CD14-positive monocyte (primary cell): ENCODE data around the gene BAAT. TPM values are rescaled to one million over a fixed set of nuclear protein-coding genes. Genes with fewer than 3 reads are reported as not detected.

Experiments used
- DNase-seq, 3 donors: peaks; one replicate each; pipeline ENCODE4 v3.0.0-alpha.2; 2011 to 2022
- H2AFZ ChIP-seq: 2 replicates; pipeline ENCODE4 v1.6.0; 2012; ENCODE audit warnings: mild to moderate bottlenecking, low read depth, low read length, inconsistent platforms; ENCODE audit not compliant: insufficient read depth, poor library complexity, severe bottlenecking
- H3K27ac ChIP-seq, 2 donors: 1 replicate in 1 of 2; 2 replicates in 1 of 2; pipeline ENCODE4 v1.5.1; 2012 to 2013; ENCODE audit warnings: low read length in 2 of 2, control low read depth in 1 of 2, inconsistent platforms in 1 of 2, low read depth in 1 of 2, mild to moderate bottlenecking in 1 of 2
- H3K27me3 ChIP-seq, 2 donors: one replicate each; pipeline versions ENCODE4 v1.6.0 to v1.6.1; 2011 to 2013; ENCODE audit warnings: low read length in 2 of 2; ENCODE audit not compliant: control insufficient read depth in 2 of 2, insufficient read depth in 2 of 2
- H3K36me3 ChIP-seq, 2 donors: replicated peaks in 1 of 2; 1 replicate in 1 of 2; 2 replicates in 1 of 2; pipeline versions ENCODE4 v1.5.1 to v1.6.1; 2012 to 2013; ENCODE audit warnings: low read length in 2 of 2, control low read depth in 1 of 2, inconsistent platforms in 1 of 2, mild to moderate bottlenecking in 1 of 2; ENCODE audit not compliant: insufficient read depth in 2 of 2, control insufficient read depth in 1 of 2
- H3K4me1 ChIP-seq, 2 donors: 1 replicate in 1 of 2; 2 replicates in 1 of 2; pipeline versions ENCODE4 v1.5.1 to v1.6.1; 2012 to 2013; ENCODE audit warnings: low read length in 2 of 2, control low read depth in 1 of 2, inconsistent platforms in 1 of 2, mild to moderate bottlenecking in 1 of 2, moderate library complexity in 1 of 2; ENCODE audit not compliant: insufficient read depth in 2 of 2, control insufficient read depth in 1 of 2
- H3K4me2 ChIP-seq: replicated peaks from 2 replicates; pipeline ENCODE3; 2012; ENCODE audit warnings: low read length, moderate library complexity, mild to moderate bottlenecking; ENCODE audit not compliant: poor library complexity, severe bottlenecking; ENCODE audit errors: extremely low read depth
- H3K4me3 ChIP-seq, 3 experiments: fragments of 200-600 bp in 1 of 3; sonication (generic) in 1 of 3; replicated peaks in 1 of 3; 1 replicate in 2 of 3; 2 replicates in 1 of 3; pipeline ENCODE4 v1.5.1; 2011 to 2013; ENCODE audit warnings: low read length in 3 of 3, mild to moderate bottlenecking in 3 of 3, control low read depth in 2 of 3, low read depth in 2 of 3, inconsistent platforms in 1 of 3, moderate library complexity in 1 of 3
- H3K79me2 ChIP-seq: 2 replicates; pipeline ENCODE4 v1.6.0; 2012; ENCODE audit warnings: mild to moderate bottlenecking, control low read depth, inconsistent platforms, low read length, moderate library complexity; ENCODE audit not compliant: insufficient read depth
- H3K9ac ChIP-seq: 2 replicates; pipeline ENCODE4 v1.6.0; 2017; ENCODE audit warnings: low read length, mild to moderate bottlenecking; ENCODE audit not compliant: insufficient read depth, poor library complexity, severe bottlenecking
- H3K9me3 ChIP-seq, 2 donors: replicated peaks in 1 of 2; 1 replicate in 1 of 2; 2 replicates in 1 of 2; pipeline versions ENCODE4 v1.5.1 to v1.6.1; 2012 to 2013; ENCODE audit warnings: low read length in 2 of 2, control low read depth in 1 of 2; ENCODE audit not compliant: control insufficient read depth in 1 of 2, insufficient read depth in 1 of 2
- H4K20me1 ChIP-seq: 2 replicates; pipeline ENCODE4 v1.6.0; 2012; ENCODE audit warnings: mild to moderate bottlenecking, low read length, control low read depth, moderate library complexity; ENCODE audit not compliant: insufficient read depth
- H3K27ac Mint-ChIP-seq, 7 donors: one replicate each; pipeline ENCODE4 v1.8.0; 2020; ENCODE audit warnings: mild to moderate bottlenecking in 7 of 7, mixed read lengths in 7 of 7, moderate library complexity in 6 of 7, inconsistent platforms in 2 of 7
- H3K27me3 Mint-ChIP-seq, 3 donors: one replicate each; pipeline ENCODE4 v1.8.0; 2021 to 2022; ENCODE audit warnings: low read depth in 3 of 3, mild to moderate bottlenecking in 3 of 3, mixed read lengths in 3 of 3, moderate library complexity in 3 of 3, inconsistent platforms in 1 of 3
- H3K36me3 Mint-ChIP-seq, 2 donors: one replicate each; pipeline ENCODE4 v1.8.0; 2020; ENCODE audit warnings: mixed read lengths in 2 of 2, inconsistent platforms in 1 of 2, mild to moderate bottlenecking in 1 of 2
- H3K4me1 Mint-ChIP-seq: one replicate; pipeline ENCODE4 v1.8.0; 2020; ENCODE audit warnings: mild to moderate bottlenecking, mixed read lengths
- H3K4me3 Mint-ChIP-seq, 2 donors: one replicate each; pipeline ENCODE4 v1.8.0; 2020; ENCODE audit warnings: mild to moderate bottlenecking in 2 of 2, mixed read lengths in 2 of 2, moderate library complexity in 1 of 2
- H3K9me3 Mint-ChIP-seq, 7 donors: one replicate each; pipeline ENCODE4 v1.8.0; 2020 to 2022; ENCODE audit warnings: mixed read lengths in 7 of 7, mild to moderate bottlenecking in 6 of 7, moderate library complexity in 6 of 7, inconsistent platforms in 2 of 7
- CTCF ChIP-seq: fragments of 200-600 bp; IDR thresholded peaks from one replicate; pipeline ENCODE4 v1.8.0; 2022; ENCODE audit warnings: antibody characterized with exemption, mild to moderate bottlenecking
- WGBS: methylation state at CpG from one replicate; pipeline ENCODE4 v1.1.5; 2013; ENCODE audit warnings: missing lambda C conversion rate; ENCODE audit not compliant: insufficient coverage; 5-methylcytosine and 5-hydroxymethylcytosine counted together
- intact Hi-C, 2 donors: fragments of 100-400 bp; cut with micrococcal nuclease; formaldehyde crosslinking; loops; one replicate each; pipeline versions ENCODE4 v1.15.0 to v1.15.1; 2023
- polyA plus RNA-seq, 3 donors: library from polyadenylated mRNA; depleted of rRNA in 1 of 3; unstranded in 2 of 3; stranded (reverse) in 1 of 3; fragments of 300-500 nt in 2 of 3; fragments of >200 nt in 1 of 3; fragmentation: Illumina TruSeq in 2 of 3; gene quantifications; 1 replicate in 2 of 3; 2 replicates in 1 of 3; pipeline ENCODE4 v1.2.3, GENCODE V29; 2012 to 2021

The BAAT gene
- polyA plus RNA-seq, 3 donors = not detected

GRCh38 chr9:101388507-101388993 is 3.7 kb upstream of the BAAT start:
- no peaks in the 10 kb centered on the region for H3K27me3 ChIP-seq
- no peaks in the 10 kb centered on the region for H3K4me1 ChIP-seq
- H3K79me2 ChIP-seq = peaks cover 28% of the 10 kb centered on the region
- no peak overlapping the region for H3K27ac ChIP-seq
- Mint-ChIP-seq H3K36me3 (peaks cover 28 to 45% of the 10 kb centered on the region in 2 donors), H3K27ac (no peak overlapping the region), H3K27me3 (peaks cover 0 to 3% (median 0%) of the 10 kb centered on the region in 3 donors), H3K4me3 (no peak overlapping the region), H3K9me3 (peaks cover 11 to 25% (median 16%) of the 10 kb centered on the region in 7 donors), H3K4me1 (peaks cover 2% of the 10 kb centered on the region)
- intact Hi-C loops = no loop called here
- H3K4me2 ChIP-seq = no peak overlapping the region
- no peak overlapping the region for H2AFZ ChIP-seq
- no peak overlapping the region for H3K9ac ChIP-seq
- H3K9me3 ChIP-seq = peaks cover 12 to 15% of the 10 kb centered on the region in 2 donors
- TF ChIP-seq CTCF = no peak
- H4K20me1 ChIP-seq = peaks cover 7% of the 10 kb centered on the region
- peaks cover 21 to 46% of the 10 kb centered on the region in 2 donors for H3K36me3 ChIP-seq
- WGBS = 57% methylated on average over 1 of the region's 2 CpGs
- H3K4me3 ChIP-seq = no peak overlapping the region
- DNase-seq = no peak

- intact Hi-C loops = no loop called here
- Histone ChIP-seq H3K4me2 (no peak overlapping the region), H3K36me3 (peaks cover 21 to 46% of the 10 kb centered on the region in 2 donors), H3K9ac (no peak overlapping the region), H3K27ac (no peak overlapping the region), H3K79me2 (peaks cover 22% of the 10 kb centered on the region), H3K4me1 (no peaks in the 10 kb centered on the region), H3K27me3 (no peaks in the 10 kb centered on the region), H2AFZ (no peak overlapping the region), H3K9me3 (peaks cover 12 to 15% of the 10 kb centered on the region in 2 donors), H4K20me1 (peaks cover 7% of the 10 kb centered on the region), H3K4me3 (no peak overlapping the region)
- Mint-ChIP-seq H3K4me3 (no peak overlapping the region), H3K4me1 (peaks cover 2% of the 10 kb centered on the region), H3K36me3 (peaks cover 26 to 43% of the 10 kb centered on the region in 2 donors), H3K27me3 (peaks cover 0 to 3% (median 0%) of the 10 kb centered on the region in 3 donors), H3K27ac (no peak overlapping the region), H3K9me3 (peaks cover 11 to 20% (median 14%) of the 10 kb centered on the region in 7 donors)
- 20% methylated on average over 3 of the region's 6 CpGs for WGBS
- no peak for DNase-seq
- peak; percentile 51 for TF ChIP-seq CTCF
Observed at GRCh38 chr9:101387871-101388506, 3.2 kb upstream of the BAAT start.
